WTC11 (cell line): ENCODE measurements around the gene KCNB1. TPM values are rescaled to one million over a fixed set of nuclear protein-coding genes. Genes with fewer than 3 reads are reported as not detected.

Experiments
- ATAC-seq: fragments of 200-7000 bp; cut with Tn5 transposase; 2 replicates; pipeline ENCODE4 v1.10.0; 2021; ENCODE audit warnings: mild to moderate bottlenecking, moderate library complexity
- CTCF ChIA-PET: fragments of 300-600 bp; sonication (Branson Sonifier 250); formaldehyde crosslinking; loops from one replicate; lab custom pipeline; 2021; ENCODE audit warnings: antibody characterized with exemption; lab: Charles Lee
- POLR2A ChIA-PET: fragments of 350-600 bp; sonication (Branson Sonifier 250); formaldehyde crosslinking; loops from one replicate; lab custom pipeline; 2021; ENCODE audit warnings: antibody characterized with exemption; lab: Charles Lee
- DNase-seq: peaks from one replicate; pipeline ENCODE4 v3.0.0; 2021; ENCODE audit warnings: low spot score
- H3K27ac Mint-ChIP-seq: 2 replicates; pipeline ENCODE4 v1.8.0; 2021; ENCODE audit warnings: mixed read lengths
- H3K27me3 Mint-ChIP-seq: 2 replicates; pipeline ENCODE4 v1.8.0; 2021; ENCODE audit warnings: low read depth, mild to moderate bottlenecking, moderate library complexity, mixed read lengths
- H3K36me3 Mint-ChIP-seq: 2 replicates; pipeline ENCODE4 v1.8.0; 2021; ENCODE audit warnings: mixed read lengths
- H3K4me1 Mint-ChIP-seq: 2 replicates; pipeline ENCODE4 v1.8.0; 2022; ENCODE audit warnings: mixed read lengths
- H3K4me3 Mint-ChIP-seq: 2 replicates; pipeline ENCODE4 v1.8.0; 2021; ENCODE audit warnings: mild to moderate bottlenecking, moderate library complexity, mixed read lengths
- H3K9me3 Mint-ChIP-seq: 2 replicates; pipeline ENCODE4 v1.8.0; 2021; ENCODE audit warnings: mixed read lengths
- ATF1 ChIP-seq: sonication (generic); formaldehyde crosslinking; IDR thresholded peaks from 2 replicates; pipeline ENCODE4 v1.8.1; 2023; ENCODE audit warnings: mild to moderate bottlenecking, moderate library complexity, missing genetic modification reagents
- ATF3 ChIP-seq: sonication (generic); formaldehyde crosslinking; conservative IDR thresholded peaks from 2 replicates; pipeline ENCODE4 v1.8.1; 2022; ENCODE audit warnings: mild to moderate bottlenecking, missing genetic modification reagents
- CREB1 ChIP-seq: sonication (generic); formaldehyde crosslinking; IDR thresholded peaks from 2 replicates; pipeline ENCODE4 v1.8.0; 2023; ENCODE audit warnings: mild to moderate bottlenecking, missing genetic modification reagents
- E2F5 ChIP-seq: sonication (generic); formaldehyde crosslinking; IDR thresholded peaks from 2 replicates; pipeline ENCODE4 v1.8.1; 2022; ENCODE audit warnings: mild to moderate bottlenecking, moderate library complexity, missing genetic modification reagents
- FOXK1 ChIP-seq: sonication (generic); formaldehyde crosslinking; IDR thresholded peaks from 2 replicates; pipeline ENCODE4 v1.8.0; 2022; ENCODE audit warnings: mild to moderate bottlenecking, moderate library complexity, missing genetic modification reagents
- GABPB1 ChIP-seq: sonication (generic); formaldehyde crosslinking; IDR thresholded peaks from 2 replicates; pipeline ENCODE4 v1.8.1; 2023; ENCODE audit warnings: mild to moderate bottlenecking, missing genetic modification reagents
- IRF2 ChIP-seq: sonication (generic); formaldehyde crosslinking; IDR thresholded peaks from 2 replicates; pipeline ENCODE4 v1.8.0; 2022; ENCODE audit warnings: low read depth, missing genetic modification reagents, borderline replicate concordance
- MXD4 ChIP-seq: fragments of 250-450 bp; sonication (Bioruptor Pico); IDR thresholded peaks from 2 replicates; pipeline ENCODE4 v1.8.0; 2021; ENCODE audit warnings: mild to moderate bottlenecking, moderate library complexity, borderline replicate concordance
- NR2C2 ChIP-seq: sonication (generic); formaldehyde crosslinking; IDR thresholded peaks from 2 replicates; pipeline ENCODE4 v1.8.0; 2022; ENCODE audit warnings: mild to moderate bottlenecking, missing genetic modification reagents
- NR3C1 ChIP-seq: sonication (generic); formaldehyde crosslinking; conservative IDR thresholded peaks from 2 replicates; pipeline ENCODE4 v1.8.1; 2023; ENCODE audit warnings: low read depth, mild to moderate bottlenecking, missing genetic modification reagents
- STAT6 ChIP-seq: sonication (generic); formaldehyde crosslinking; conservative IDR thresholded peaks from 2 replicates; pipeline ENCODE4 v1.8.1; 2023; ENCODE audit warnings: mild to moderate bottlenecking, low read depth, missing genetic modification reagents, moderate library complexity
- ZNF416 ChIP-seq: fragments of 250-450 bp; sonication (Bioruptor Pico); IDR thresholded peaks from 2 replicates; pipeline ENCODE4 v1.9.0; 2021; ENCODE audit warnings: mild to moderate bottlenecking, inconsistent platforms
- ZNF425 ChIP-seq: fragments of 250-450 bp; sonication (Bioruptor Pico); conservative IDR thresholded peaks from 2 replicates; pipeline ENCODE4 v1.9.0; 2021; ENCODE audit warnings: mild to moderate bottlenecking
- ZSCAN18 ChIP-seq: fragments of 250-450 bp; sonication (Bioruptor Pico); IDR thresholded peaks from 2 replicates; pipeline ENCODE4 v2.1.2; 2022; ENCODE audit warnings: mild to moderate bottlenecking, moderate library complexity
- total RNA-seq: library from RNA; stranded (reverse); gene quantifications from 3 replicates; pipeline ENCODE4 v1.2.3, GENCODE V29; 2021
- TF ChIP-seq, protein P1 (sequence below): fragments of 250-450 bp; sonication (Bioruptor Pico); IDR thresholded peaks from 2 replicates; pipeline ENCODE4 v1.9.0; 2021; ENCODE audit warnings: mild to moderate bottlenecking
- TF ChIP-seq, protein P2 (sequence below): sonication (generic); formaldehyde crosslinking; IDR thresholded peaks from 2 replicates; pipeline ENCODE4 v1.8.1; 2022; ENCODE audit warnings: mild to moderate bottlenecking, missing genetic modification reagents, moderate library complexity, borderline replicate concordance

Gene KCNB1
- total RNA-seq, 1 experiment from 2014 or later: 1.1 TPM

GRCh38 chr20:49424536-49424935 lies 57.9 kb downstream of the KCNB1 start:
- Mint-ChIP-seq H3K4me1 (no peaks in the 10 kb centered on the region), H3K4me3 (no peak overlapping the region), H3K9me3 (peaks cover 4% of the 10 kb centered on the region), H3K36me3 (no peaks in the 10 kb centered on the region), H3K27ac (no peak overlapping the region)
- ATAC-seq: no peak
- ChIA-PET CTCF (interaction anchor here (1.0 to 1.3 kb wide), 2 partner anchors 39 to 59 kb away, joined by 4 to 6 read pairs; no protein-coding TSS in a partner anchor), POLR2A (interaction anchor here (0.6 kb wide), 1 partner anchor 353 kb away, joined by 6 read pairs; no protein-coding TSS in a partner anchor)
- TF ChIP-seq CREB1: no peak
- TF ChIP-seq STAT6 (CRISPR knock-in tag): no peak
- no peak for TF ChIP-seq ZNF425 (CRISPR knock-in tag)
- TF ChIP-seq, protein P1, sequence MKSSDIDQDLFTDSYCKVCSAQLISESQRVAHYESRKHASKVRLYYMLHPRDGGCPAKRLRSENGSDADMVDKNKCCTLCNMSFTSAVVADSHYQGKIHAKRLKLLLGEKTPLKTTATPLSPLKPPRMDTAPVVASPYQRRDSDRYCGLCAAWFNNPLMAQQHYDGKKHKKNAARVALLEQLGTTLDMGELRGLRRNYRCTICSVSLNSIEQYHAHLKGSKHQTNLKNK (CRISPR knock-in tag): no peak
- no peak for TF ChIP-seq GABPB1
- no peak for TF ChIP-seq E2F5 (CRISPR knock-in tag)
- no peak for TF ChIP-seq ATF3 (CRISPR knock-in tag)
- TF ChIP-seq, all 79 proteins: peak for 0
- DNase-seq: peak; percentile 25
- no peaks in the 10 kb centered on the region; the same call in 1 of the 2 replicates for H3K27me3 Mint-ChIP-seq

DNA sequence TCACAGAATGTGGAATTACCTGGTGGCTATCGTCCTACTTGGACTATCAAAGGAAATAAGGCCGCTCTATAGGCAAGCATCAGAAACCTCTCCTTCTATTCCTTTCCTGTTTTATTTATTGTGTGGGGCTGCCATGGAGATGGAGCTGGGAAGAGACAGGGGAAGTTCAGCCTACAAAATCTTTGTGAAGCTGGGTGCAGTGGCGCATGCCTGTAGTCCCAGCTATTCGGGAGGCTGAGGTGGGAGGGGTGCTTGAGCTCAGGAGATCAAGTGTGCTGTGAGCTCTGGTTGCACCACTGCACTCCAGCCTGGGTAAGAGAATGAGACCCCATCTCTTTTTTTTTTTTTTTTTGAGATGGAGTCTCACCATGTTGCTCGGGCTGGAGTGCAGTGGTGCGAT lies 60.3 kb downstream of the KCNB1 start:
- no peaks in the 10 kb centered on the region for H3K36me3 Mint-ChIP-seq
- peaks cover 4% of the 10 kb centered on the region for H3K9me3 Mint-ChIP-seq
- TF ChIP-seq FOXK1: no peak
- TF ChIP-seq ATF1: no peak
- TF ChIP-seq, protein P2, sequence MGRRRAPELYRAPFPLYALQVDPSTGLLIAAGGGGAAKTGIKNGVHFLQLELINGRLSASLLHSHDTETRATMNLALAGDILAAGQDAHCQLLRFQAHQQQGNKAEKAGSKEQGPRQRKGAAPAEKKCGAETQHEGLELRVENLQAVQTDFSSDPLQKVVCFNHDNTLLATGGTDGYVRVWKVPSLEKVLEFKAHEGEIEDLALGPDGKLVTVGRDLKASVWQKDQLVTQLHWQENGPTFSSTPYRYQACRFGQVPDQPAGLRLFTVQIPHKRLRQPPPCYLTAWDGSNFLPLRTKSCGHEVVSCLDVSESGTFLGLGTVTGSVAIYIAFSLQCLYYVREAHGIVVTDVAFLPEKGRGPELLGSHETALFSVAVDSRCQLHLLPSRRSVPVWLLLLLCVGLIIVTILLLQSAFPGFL (CRISPR knock-in tag): no peak
- no peak for TF ChIP-seq ZSCAN18 (CRISPR knock-in tag)
- TF ChIP-seq MXD4 (CRISPR knock-in tag): no peak
- no peak for TF ChIP-seq NR2C2 (CRISPR knock-in tag)
- TF ChIP-seq STAT6 (CRISPR knock-in tag): no peak
- TF ChIP-seq IRF2 (CRISPR knock-in tag): no peak
- TF ChIP-seq ZNF416 (CRISPR knock-in tag): no peak
- TF ChIP-seq NR3C1: no peak
- H3K27ac Mint-ChIP-seq: no peak overlapping the region
- ATAC-seq (no peak), DNase-seq (no peak)
- ChIA-PET CTCF (interaction anchor here (0.9 to 1.0 kb wide), 2 partner anchors 37 to 62 kb away, joined by 4 to 6 read pairs; no protein-coding TSS in a partner anchor), POLR2A (no interaction called here)
- peaks cover 10% of the 10 kb centered on the region for H3K4me1 Mint-ChIP-seq
- no peaks in the 10 kb centered on the region; the same call in 1 of the 2 replicates for H3K27me3 Mint-ChIP-seq
- no peak overlapping the region for H3K4me3 Mint-ChIP-seq
